HG03280 (cell line): ENCODE results near the gene AKAP9.
"Not testable (repeated sequence)": the region's sequence is repeated elsewhere in the genome, so short reads cannot be mapped to it uniquely, and the experiment has no call there.

Experiments used
- ATAC-seq: cut with Tn5 transposase; IDR thresholded peaks from one replicate; pipeline ENCODE4 v1.9.1; 2021; ENCODE audit warnings: mild to moderate bottlenecking, moderate library complexity; ENCODE audit not compliant: unreplicated experiment

AKAP9 gene

GRCh38 chr7:91940572-91941341, at the start of gene AKAP9:
Gene AKAP9 (plus strand): TSS chr7:91940862. CDS start chr7:91941100, 238 bp downstream.
- peak; percentile 95 for ATAC-seq

- no peak for ATAC-seq
These were observed 48.5 kb upstream of the AKAP9 start for GRCh38 chr7:91892099-91892705.

GRCh38 chr7:91892821-91893340, 47.8 kb upstream of the AKAP9 start:
- no peak for ATAC-seq

- not testable (repeated sequence) for ATAC-seq
These were observed 47.0 kb upstream of the AKAP9 start for GRCh38 chr7:91893699-91894098.

DNA sequence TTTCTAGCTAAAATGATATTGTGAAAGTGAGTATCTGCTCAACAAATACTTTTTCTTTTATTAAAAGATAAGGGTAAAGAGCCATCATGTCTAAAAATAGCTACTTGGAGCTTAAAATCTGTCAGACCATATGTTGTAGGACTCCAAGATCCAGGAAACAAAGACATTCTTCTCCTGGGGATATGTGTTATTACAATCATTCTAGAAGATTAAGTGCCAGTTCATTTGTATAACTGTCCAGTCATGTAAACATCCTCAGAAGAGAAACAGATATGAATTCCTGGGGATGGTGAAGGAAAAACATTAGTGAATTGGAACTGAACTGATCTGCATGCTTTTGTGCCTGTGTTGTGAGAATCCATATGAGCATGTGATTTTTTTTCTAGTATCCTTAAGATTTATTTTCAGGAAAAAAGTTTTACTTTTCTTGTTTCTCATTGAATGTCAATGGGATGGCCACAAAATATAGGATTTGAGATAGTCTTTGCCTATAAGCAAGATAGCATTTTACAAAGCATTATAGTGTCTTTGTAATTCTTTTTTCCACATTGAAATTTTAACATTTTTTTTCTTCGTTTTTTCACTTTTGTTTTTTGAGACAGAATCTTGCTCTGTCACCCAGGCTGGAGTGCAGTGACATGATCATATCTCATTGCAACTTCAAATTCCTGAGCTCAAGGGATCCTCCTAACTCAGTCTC, 45.7 kb upstream of the AKAP9 start:
- no peak for ATAC-seq

DNA sequence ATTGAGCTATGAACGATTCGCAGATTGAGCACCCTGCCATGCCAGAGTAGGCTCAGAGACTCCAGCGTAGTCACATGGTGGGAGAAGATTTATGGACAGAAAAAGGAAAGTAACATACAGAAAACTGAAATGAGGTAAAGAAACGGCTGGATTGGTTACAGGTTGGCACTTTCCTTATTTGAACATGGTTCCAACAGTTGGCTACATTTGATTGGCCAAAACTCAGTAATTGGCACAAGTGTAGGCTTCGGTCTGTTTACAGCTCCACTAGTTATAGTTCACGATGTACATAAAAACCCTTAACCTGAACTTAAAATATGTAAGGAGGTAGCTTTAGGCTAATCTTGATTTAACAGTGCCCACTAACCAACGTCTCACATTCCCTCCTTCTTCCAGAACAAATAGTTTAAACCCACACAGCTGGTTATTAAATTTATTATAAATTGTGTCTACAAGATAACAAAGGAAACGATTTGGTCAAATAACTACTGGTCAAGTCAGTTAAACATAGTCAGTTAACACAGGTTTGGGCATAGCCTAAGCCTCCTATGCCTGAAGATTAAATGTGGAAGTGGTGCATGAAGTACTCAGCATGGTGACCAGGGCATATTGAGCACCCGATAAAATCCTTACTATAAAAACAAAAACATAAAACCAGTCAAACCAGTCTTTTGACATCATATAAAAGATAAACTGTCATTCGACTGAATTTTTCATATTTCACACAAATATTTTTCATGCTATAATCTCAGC, 42.2 kb upstream of the AKAP9 start:
- ATAC-seq, result no peak

DNA sequence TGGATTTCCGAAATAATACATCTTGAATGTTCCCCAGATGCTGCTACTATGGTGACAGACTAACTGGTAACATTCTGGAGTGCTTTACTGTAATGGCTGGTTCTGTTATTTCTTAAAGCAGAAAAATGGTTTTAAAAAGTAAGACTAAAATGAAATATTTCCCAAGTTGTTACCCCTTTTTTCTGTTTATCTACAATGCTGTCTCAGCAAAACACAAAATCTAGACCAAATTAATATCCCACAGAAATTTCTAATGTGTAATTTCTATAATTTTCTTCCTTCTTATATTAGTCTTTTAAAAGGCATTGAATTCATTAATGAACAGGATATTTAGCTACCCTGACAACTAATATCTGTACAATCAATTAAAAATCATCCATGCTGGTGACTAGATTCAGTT, 41.1 kb upstream of the AKAP9 start:
- ATAC-seq, result no peak

DNA sequence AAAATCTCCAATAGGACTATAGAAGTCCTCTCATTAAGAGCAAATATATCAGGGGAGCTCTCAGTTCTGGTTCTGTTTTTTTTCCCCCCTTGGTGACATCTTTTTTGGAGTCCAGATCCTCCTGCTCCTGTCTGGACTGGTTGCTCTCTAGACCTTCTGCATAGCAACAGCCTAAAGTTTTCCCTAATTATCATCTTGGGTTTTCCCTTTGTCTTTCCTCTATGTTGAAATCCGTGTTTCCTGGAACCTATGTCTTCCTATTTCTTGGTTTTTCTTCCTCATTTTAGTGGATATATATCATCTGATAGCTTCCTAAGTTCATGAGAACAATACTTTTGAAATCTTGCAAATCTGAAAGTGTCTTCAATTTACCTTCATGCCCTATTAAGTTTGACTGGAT, 30.5 kb upstream of the AKAP9 start:
- ATAC-seq, result no peak

GRCh38 chr7:91911121-91911520, 29.5 kb upstream of the AKAP9 start:
- no peak for ATAC-seq

- ATAC-seq, result no peak
These were observed 28.2 kb upstream of the AKAP9 start for GRCh38 chr7:91912494-91912893.

DNA sequence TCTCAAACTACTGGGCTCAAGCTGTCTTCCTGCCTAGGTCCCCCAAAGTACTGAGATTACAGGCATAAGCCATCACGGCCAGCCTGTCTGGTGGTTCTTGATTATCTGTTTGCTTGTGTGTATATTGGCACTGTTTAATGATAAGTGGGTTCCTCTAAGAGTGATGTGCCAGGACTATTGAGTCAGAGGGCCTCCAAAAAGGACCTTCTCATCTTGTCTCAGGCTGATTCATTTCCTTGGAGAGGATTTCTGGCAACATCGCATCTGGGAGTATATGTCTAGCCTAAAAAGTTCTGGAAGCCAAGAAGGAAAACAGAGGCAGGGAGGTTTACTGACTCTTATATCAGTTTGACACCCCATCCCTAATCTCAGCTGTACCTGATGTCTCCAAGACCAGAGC, 27.1 kb upstream of the AKAP9 start:
- no peak for ATAC-seq

DNA sequence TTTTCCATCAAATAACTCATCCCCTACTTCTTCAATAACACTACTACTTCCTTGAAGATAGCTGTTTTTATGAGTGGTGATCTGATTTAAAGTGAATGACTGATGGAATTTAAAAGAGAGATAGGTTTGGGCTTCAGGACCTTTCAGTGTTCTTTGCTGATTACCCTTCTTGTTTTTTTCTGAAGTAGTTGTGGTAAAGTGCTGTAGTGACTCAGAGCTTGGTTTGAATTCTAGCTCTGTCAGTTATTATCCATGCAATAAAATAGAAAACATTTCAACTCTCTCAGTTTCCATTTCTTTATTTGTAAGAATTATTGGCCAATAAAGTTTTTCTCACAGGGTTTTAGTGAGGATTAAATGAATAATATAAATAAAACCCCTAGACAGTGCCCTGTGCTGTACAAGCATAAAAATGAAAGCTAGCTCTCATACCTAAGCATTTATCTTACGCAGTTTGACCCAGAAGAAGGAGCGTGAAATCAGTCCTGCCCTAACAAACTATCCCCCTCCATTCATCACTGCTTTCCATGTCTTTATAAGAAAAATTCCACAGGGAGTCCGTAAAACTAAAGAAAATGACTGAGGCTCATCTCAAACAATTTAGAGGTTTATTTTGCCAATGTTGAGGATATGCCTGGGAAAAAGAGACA, 25.1 kb upstream of the AKAP9 start:
- no peak for ATAC-seq

GRCh38 chr7:91916051-91916440, 24.6 kb upstream of the AKAP9 start:
- no peak for ATAC-seq

DNA sequence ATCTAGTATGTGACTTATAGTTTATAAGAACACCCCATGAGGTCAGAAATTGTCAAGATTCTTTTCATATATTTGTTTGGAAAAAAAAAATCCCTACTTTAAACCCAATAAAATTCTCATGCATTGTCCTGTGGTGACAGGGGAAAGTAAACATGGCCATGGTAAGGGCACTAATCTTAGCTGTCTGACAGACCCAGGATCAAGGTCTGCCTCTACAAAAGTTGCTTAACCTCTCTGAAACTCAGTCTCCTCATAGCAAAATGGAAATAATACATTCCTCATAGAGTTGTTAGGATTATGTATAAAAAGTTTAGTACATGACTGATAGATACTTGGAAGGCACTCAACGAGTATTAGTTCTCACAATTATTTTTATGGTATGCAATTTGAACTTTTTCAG, 22.3 kb upstream of the AKAP9 start:
- ATAC-seq, result no peak

DNA sequence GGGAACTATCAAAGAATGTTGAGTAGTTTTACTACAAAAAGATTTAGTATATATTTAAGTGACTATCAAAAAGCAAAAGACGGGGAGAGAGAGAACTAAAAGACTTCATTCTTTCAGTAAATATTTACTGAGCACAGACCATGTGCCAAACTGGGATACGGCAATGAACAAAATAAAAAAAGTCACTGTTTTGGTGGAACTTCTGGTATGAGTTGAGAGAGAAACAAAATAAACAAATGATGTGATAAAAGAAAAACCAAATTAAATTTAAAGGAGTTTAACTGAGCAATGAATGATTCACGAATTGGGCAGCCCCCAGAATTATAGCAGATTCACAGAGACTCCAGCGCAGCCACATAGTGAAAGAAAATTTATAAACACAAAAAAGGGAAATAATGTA, 17.8 kb upstream of the AKAP9 start:
- ATAC-seq, result no peak

GRCh38 chr7:91927912-91928311, 12.8 kb upstream of the AKAP9 start:
- no peak for ATAC-seq

GRCh38 chr7:91929463-91929862, 11.2 kb upstream of the AKAP9 start:
- peak; percentile 73 for ATAC-seq

DNA sequence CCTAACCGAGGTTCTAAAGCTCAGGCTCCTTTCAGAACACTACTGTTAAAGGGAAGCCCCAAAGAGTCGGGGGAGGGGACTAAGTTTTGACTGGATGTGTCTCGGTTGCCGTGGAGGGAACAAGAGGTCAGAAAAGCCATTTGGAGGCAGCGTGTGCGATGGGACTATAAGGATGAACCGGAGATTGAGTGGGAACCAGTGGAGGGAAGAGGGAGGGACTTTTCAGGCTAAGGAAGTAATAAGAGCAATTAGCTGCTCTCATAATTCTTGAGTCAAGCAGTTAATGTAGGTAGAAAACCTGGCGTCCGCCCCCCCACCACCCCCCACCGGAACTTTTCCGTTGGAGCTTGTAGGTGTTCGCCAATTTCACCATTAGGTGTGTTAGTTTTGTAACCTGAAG, 491 bp upstream of the AKAP9 start:
- no peak for ATAC-seq

DNA sequence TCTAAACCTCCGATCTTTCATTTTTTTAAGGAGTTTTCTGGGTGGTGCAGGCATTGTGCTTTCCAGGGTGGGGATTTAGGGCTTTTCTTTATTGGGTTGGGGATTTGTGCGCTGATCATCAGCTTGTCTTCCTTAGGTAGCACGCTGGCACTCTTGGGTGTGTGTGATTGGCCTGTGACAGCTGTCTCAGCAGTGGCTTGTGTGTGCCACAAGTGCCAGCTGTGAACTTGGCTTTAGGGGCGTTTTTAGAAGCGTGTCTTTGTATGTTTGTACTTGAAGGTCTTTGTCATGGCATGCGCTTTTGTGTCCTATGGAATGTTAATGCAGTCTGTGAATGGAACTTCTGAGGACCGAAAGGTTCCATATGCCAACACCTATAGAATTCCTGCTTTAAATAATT, 788 bp downstream of the AKAP9 start:
- peak; percentile 40 for ATAC-seq

- ATAC-seq, result no peak
These were observed 1.6 kb downstream of the AKAP9 start for GRCh38 chr7:91942312-91942711.

DNA sequence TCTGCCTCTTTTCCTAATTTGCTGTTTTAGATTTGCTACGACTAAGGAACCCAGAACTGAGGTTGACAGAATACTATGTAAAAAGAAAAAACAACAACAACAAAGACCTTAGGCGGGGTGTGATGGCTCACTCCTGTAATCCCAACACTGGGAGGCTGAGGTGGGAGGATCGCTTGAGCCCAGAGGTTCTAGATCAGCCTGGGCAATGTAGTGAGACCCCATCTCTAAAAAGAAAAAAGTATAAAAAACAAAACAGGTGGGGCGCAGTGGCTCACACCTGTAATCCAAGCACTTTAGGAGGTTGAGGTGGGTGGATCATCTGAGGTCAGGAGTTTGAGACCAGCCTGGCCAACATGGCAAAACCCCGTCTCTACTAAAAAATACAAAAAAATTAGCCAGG, 4.3 kb downstream of the AKAP9 start:
- ATAC-seq, result not testable (repeated sequence)
